ENCODE measurements around the gene IFNB1. TPM values are rescaled to one million over a fixed set of nuclear protein-coding genes. Genes with fewer than 3 reads are reported as not detected.

Gene IFNB1
- total RNA-seq, 1 donor from 2014 or later: not detected

GRCh38 chr9:21102305-21102704 lies 24.6 kb upstream of the IFNB1 start:
- Mint-ChIP-seq H3K4me1 (peaks cover 6% of the 10 kb centered on the region), H3K9me3 (peaks cover 2% of the 10 kb centered on the region), H3K27ac (no peak overlapping the region), H3K27me3 (ENCODE audit: insufficient read depth, low read depth) (peaks cover 2% of the 10 kb centered on the region), H3K4me3 (no peak overlapping the region), H3K36me3 (no peaks in the 10 kb centered on the region)
- H3K4me2 ChIP-seq: no peak overlapping the region
- TF ChIP-seq EZH2phosphoT487 (IDR thresholded peaks at IDR 0.05): no peak
- no peak for TF ChIP-seq EZH2 (IDR thresholded peaks at IDR 0.05)
- TF ChIP-seq CTCF (IDR thresholded peaks at IDR 0.05): no peak
- H3K9me3 ChIP-seq (ENCODE audit: low read depth): no peaks in the 10 kb centered on the region
- H3K4me3 ChIP-seq: no peak overlapping the region
- H3K9ac ChIP-seq: no peak overlapping the region
- no peak overlapping the region for H2AFZ ChIP-seq (replicated peaks)
- no peaks in the 10 kb centered on the region for H3F3A ChIP-seq (ENCODE audit: low read depth)
- no peaks in the 10 kb centered on the region for H3K27me3 ChIP-seq
- no peaks in the 10 kb centered on the region for H3K79me2 ChIP-seq (ENCODE audit: low read depth)
- DNase-seq (ENCODE audit: low spot score): no peak
- no peaks in the 10 kb centered on the region for H3K4me1 ChIP-seq
- H4K20me1 ChIP-seq (ENCODE audit: low read depth): no peaks in the 10 kb centered on the region
- H3K36me3 ChIP-seq: no peaks in the 10 kb centered on the region
- H3K27ac ChIP-seq: no peak overlapping the region

- Histone ChIP-seq H3K9me3 (ENCODE audit: low read depth) (no peaks in the 10 kb centered on the region), H2AFZ (replicated peaks) (no peak overlapping the region), H3K79me2 (ENCODE audit: low read depth) (no peaks in the 10 kb centered on the region), H3F3A (ENCODE audit: low read depth) (no peaks in the 10 kb centered on the region), H3K27ac (no peak overlapping the region), H4K20me1 (ENCODE audit: low read depth) (no peaks in the 10 kb centered on the region), H3K27me3 (no peaks in the 10 kb centered on the region), H3K4me1 (no peaks in the 10 kb centered on the region), H3K4me2 (no peak overlapping the region), H3K36me3 (no peaks in the 10 kb centered on the region), H3K4me3 (no peak overlapping the region), H3K9ac (no peak overlapping the region)
- H3K4me1 Mint-ChIP-seq: peaks cover 6% of the 10 kb centered on the region
- peaks cover under 1% of the 10 kb centered on the region for H3K27me3 Mint-ChIP-seq (ENCODE audit: insufficient read depth, low read depth)
- no peak for DNase-seq (ENCODE audit: low spot score)
- no peak overlapping the region for H3K27ac Mint-ChIP-seq
- no peak overlapping the region for H3K4me3 Mint-ChIP-seq
- no peaks in the 10 kb centered on the region for H3K36me3 Mint-ChIP-seq
- TF ChIP-seq EZH2phosphoT487 (IDR thresholded peaks at IDR 0.05) (no peak), EZH2 (IDR thresholded peaks at IDR 0.05) (no peak), CTCF (IDR thresholded peaks at IDR 0.05) (no peak)
- H3K9me3 Mint-ChIP-seq: no peaks in the 10 kb centered on the region
Measured at GRCh38 chr9:21097817-21098216, 20.1 kb upstream of the IFNB1 start.

GRCh38 chr9:21096901-21097255 lies 19.1 kb upstream of the IFNB1 start:
- H3K4me1 Mint-ChIP-seq: no peaks in the 10 kb centered on the region
- Histone ChIP-seq H3K9ac (no peak overlapping the region), H3K4me1 (no peaks in the 10 kb centered on the region), H3K4me3 (no peak overlapping the region), H3K36me3 (no peaks in the 10 kb centered on the region), H4K20me1 (ENCODE audit: low read depth) (no peaks in the 10 kb centered on the region), H3K27ac (no peak overlapping the region), H3K79me2 (ENCODE audit: low read depth) (no peaks in the 10 kb centered on the region), H3K9me3 (ENCODE audit: low read depth) (no peaks in the 10 kb centered on the region), H2AFZ (replicated peaks) (no peak overlapping the region), H3K27me3 (no peaks in the 10 kb centered on the region), H3F3A (ENCODE audit: low read depth) (no peaks in the 10 kb centered on the region), H3K4me2 (no peak overlapping the region)
- H3K27ac Mint-ChIP-seq: no peak overlapping the region
- no peaks in the 10 kb centered on the region for H3K27me3 Mint-ChIP-seq (ENCODE audit: insufficient read depth, low read depth)
- H3K9me3 Mint-ChIP-seq: no peaks in the 10 kb centered on the region
- no peak overlapping the region for H3K4me3 Mint-ChIP-seq
- no peaks in the 10 kb centered on the region for H3K36me3 Mint-ChIP-seq
- no peak for DNase-seq (ENCODE audit: low spot score)
- TF ChIP-seq CTCF (IDR thresholded peaks at IDR 0.05) (no peak), EZH2 (IDR thresholded peaks at IDR 0.05) (no peak), EZH2phosphoT487 (IDR thresholded peaks at IDR 0.05) (no peak)

Data from neural progenitor cell (in vitro differentiated cells).